Stimulated activated CD8-positive, alpha-beta memory T cell treated with anti-CD3 and anti-CD28 coated beads, Interleukin-15, amount 100 ng/mL, for 1 hour (primary cell): ENCODE measurements around the gene ASNS.
"Not testable (repeated sequence)": the region's sequence is repeated elsewhere in the genome, so short reads cannot be mapped to it uniquely, and the experiment has no call there.

ENCODE experiments used
- DNase-seq: peaks from one replicate; pipeline ENCODE4 v3.0.0-alpha.2; 2020; ENCODE audit warnings: low read depth

Gene ASNS, protein sequence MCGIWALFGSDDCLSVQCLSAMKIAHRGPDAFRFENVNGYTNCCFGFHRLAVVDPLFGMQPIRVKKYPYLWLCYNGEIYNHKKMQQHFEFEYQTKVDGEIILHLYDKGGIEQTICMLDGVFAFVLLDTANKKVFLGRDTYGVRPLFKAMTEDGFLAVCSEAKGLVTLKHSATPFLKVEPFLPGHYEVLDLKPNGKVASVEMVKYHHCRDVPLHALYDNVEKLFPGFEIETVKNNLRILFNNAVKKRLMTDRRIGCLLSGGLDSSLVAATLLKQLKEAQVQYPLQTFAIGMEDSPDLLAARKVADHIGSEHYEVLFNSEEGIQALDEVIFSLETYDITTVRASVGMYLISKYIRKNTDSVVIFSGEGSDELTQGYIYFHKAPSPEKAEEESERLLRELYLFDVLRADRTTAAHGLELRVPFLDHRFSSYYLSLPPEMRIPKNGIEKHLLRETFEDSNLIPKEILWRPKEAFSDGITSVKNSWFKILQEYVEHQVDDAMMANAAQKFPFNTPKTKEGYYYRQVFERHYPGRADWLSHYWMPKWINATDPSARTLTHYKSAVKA

GRCh38 chr7:97872025-97872669 lies at the start of gene ASNS:
Gene ASNS, minus strand, starts transcription at chr7:97872408. Its CDS starts 3,252 bp downstream, at chr7:97869156.
- DNase-seq = peak; percentile 58

GRCh38 chr7:97921254-97921653 lies 49.0 kb upstream of the ASNS start:
- not testable (repeated sequence) for DNase-seq

DNA sequence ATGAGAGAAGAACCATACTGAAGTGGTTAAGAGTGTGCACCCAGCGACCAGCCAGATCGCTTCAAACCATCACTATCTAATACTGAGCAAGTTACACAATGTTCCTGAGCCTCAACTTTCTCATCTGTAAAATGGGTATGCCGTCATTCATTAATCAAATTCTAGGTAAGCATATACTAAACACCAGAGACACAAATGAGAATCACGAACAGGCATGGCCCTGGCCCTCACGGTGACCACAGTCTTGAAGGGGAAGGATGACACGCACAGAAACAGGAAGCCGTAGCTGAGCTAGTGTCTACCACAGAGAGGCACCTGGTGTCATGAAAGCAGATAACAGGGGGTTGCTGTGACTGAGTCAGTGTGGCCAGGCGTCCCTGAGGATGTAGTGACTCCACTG lies 43.1 kb upstream of the ASNS start:
- DNase-seq = not testable (repeated sequence)

GRCh38 chr7:97912294-97912693 lies 40.1 kb upstream of the ASNS start:
- not testable (repeated sequence) for DNase-seq

GRCh38 chr7:97896893-97897292 lies 24.7 kb upstream of the ASNS start:
- DNase-seq = not testable (repeated sequence)

- not testable (repeated sequence) for DNase-seq
Measured at GRCh38 chr7:97891721-97892120, 19.5 kb upstream of the ASNS start.

DNA sequence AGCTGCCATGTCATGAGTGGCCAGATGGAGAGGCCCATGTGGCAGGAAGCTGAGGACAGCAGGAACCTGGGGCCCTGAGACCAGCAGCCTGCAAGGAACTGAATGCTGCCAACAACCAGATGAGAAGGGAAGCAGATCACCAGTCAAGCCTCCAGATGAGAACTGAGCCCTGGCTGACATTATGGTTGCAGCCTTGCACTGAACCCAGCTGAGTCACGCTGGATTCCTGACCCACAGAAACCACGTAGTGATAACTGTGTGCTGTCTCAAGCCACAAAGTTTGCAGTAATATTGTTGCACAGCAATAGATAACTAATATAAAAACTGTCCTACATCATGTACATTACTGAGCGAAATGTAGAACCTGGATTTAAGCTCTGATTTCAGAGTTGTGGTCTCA lies 7.3 kb upstream of the ASNS start:
- DNase-seq = not testable (repeated sequence)

DNA sequence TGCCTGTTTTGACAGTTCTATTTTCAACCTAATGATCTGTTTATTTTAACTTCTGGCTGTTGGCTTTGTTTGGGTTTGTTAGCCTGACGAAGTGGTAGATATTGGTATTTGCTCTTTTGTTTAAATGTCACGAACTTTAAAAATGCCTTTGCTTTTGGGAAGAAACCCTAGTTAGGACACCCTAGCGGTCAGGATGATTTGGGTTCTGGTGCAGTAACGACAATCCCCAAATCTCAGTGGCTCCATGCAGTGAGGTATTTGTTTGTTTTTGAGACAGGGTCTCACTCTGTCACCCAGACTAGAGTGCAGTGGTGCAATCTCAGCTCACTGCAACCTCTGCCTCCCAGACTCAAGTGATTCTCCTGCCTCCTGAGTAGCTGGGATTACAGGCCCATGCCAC lies 2.7 kb upstream of the ASNS start:
- not testable (repeated sequence) for DNase-seq

DNA sequence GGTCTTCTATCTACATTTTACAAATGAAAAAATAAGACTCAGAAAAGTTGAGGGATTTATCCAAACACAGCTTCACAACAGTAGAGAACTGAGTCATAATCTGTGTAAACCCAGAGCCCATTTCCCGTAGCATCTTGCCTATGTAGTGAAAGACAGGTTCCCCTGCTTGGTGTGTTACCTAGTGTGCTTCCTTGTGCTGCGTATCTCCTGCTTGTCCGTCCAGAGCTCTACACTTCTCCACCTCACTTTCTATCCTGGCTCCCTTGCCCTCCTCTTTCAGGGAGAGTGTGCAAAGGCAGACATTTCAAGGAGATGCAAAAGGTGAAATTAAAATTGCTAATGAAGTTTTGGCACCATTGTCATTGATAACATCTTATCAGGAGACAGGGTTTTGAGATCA lies 1.4 kb upstream of the ASNS start:
- no peak for DNase-seq

GRCh38 chr7:97871659-97872024 lies 566 bp downstream of the ASNS start:
- no peak for DNase-seq

DNA sequence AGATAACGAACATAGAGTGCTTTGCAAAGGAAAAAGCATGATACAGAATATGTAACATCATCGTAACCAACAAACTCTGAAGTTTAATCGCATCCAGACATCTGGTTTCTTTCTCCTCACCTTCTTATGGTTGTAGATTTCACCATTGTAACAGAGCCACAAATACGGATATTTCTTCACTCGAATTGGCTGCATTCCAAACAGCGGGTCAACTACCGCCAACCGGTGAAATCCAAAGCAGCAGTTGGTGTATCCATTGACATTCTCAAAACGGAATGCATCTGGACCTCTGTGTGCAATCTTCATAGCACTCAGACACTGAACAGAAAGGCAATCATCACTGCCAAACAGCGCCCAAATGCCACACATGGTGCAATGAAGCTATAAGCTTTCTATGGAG lies 3.4 kb downstream of the ASNS start:
- DNase-seq = no peak

DNA sequence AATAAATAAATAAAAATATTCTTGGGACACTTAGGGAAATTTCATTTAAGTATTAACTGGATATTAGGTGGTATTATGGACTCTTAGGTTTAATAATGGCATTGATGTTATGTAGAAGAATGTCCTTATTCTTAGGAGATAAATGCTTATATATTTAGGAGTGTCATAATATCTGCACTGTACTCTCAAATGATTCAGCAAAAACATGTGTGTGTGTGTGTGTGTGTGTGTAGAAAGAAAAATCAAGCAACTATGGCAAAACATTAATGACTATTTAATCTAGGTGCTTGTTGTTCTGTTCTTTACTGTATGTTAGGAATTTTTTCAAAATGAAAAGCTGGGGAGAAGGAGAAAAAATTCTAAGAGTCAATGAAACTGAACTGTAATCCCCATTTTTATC lies 3.9 kb downstream of the ASNS start:
- DNase-seq = no peak

GRCh38 chr7:97865104-97865503 lies 7.1 kb downstream of the ASNS start:
- DNase-seq = no peak

DNA sequence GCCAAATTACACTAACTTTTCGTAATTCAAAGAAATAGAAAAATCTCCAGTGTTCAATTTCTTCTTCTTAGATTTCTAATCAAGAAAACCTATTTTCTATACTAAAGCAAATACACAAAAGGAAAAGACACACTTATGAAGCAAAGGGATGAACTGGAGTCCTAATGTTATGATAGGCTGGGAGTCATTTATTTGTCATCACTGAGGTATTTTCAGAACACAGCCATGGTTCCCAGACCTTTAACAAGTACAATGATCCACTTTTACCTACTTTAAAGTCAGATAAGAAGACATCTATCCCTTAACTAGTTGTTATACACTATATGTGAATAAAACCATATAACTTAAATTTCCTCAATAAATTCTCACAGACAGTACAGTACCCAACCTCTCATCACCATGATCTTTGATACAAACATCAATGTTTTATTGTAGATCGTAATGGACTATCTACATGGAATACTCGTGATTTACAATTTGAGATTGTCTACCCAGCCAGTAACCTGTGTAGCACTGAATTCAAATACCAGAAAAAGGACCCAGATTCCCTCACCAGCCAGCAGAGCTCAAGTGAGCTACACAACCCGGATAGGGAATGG lies 12.5 kb downstream of the ASNS start:
- DNase-seq = no peak

GRCh38 chr7:97858221-97858620 lies 14.0 kb downstream of the ASNS start:
- DNase-seq = no peak

DNA sequence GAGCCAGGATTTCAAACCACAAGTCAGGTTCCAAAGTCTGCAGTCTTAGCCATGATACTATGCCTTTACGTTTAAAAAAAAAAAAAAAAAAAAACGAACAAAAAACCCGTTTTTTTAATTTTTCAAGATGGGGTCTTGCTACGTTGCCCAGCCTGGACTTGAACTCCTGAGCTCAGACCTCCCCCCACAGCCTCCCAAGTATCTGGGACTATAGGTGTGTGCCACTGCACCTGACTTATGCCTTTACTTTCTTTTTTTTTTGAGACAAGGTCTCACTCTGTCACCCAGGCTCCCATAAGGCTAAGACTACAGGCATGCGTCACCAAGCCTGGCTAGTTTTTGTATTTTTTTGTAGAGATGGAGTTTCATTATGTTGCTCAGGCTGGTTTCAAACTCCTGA lies 14.7 kb downstream of the ASNS start:
- no peak for DNase-seq

- no peak for DNase-seq
Measured at GRCh38 chr7:97851683-97852082, 20.5 kb downstream of the ASNS start.

- DNase-seq = not testable (repeated sequence)
Measured at GRCh38 chr7:97850262-97851031, 21.8 kb downstream of the ASNS start.

GRCh38 chr7:97847791-97848190 lies 24.4 kb downstream of the ASNS start:
- DNase-seq = no peak

DNA sequence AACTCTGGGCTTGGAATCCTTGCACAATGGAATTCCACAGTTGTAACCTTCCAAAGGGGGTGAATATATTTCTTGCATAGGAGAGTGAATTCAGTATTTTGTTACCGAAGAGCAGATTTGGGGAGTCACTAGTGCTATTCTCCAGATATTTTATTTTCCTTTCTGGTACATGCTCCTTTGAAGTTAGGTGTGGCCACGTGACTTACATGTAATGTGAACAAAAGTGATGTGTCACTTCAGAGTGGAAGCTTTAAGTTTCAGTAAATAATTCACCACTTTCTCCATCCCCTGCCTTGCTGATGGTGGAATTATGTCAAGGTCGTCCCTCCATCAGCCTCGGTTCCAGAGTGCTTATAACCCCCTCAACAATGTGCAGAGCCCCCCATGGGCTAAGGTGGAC lies 25.3 kb downstream of the ASNS start:
- no peak for DNase-seq

DNA sequence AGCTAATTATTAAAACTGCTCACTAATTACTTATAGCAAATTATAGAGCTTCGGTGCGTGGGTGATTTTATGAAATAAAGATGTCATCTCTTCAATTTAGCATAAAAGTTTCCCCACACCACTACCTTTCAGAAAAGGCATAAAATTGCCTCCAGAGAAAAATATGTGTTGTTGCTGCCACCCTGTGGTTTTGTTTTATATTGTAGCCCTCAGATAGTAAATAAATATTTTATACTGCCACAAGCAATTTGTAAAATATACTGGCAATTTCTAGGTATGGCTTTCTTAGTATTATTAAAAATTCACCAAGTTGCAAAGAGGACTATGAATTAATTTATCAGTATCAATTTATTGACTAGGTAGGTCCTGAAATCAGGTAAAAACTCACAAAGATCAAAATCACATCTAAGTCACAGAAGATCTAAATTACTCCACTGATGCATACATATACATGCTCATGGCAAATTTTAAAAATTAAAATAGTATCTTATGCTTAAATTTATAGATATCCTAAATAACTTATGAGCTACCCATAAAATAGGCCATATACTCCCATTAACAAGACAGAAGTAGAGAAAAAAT lies 26.5 kb downstream of the ASNS start:
- no peak for DNase-seq

DNA sequence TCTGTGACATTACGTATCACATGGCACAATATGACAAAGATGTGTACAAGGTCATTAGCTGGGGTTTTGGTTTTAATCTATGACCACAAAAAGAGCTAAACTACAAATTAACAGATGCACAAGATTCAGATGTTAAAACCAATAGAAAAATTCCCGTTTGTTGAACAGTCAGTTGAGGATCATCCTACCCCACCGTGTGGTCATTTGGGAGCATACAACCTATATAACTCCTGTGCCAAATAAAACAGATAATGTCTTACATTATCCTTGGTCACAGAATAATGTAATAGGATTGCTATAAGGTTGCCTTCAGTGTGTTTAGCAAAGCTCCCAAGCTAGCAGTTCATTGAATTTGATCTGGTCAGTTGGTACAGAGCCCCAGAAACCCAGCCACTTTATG lies 28.2 kb downstream of the ASNS start:
- DNase-seq = no peak
